GM18907 (cell line): ENCODE data around the gene NMNAT3.

ENCODE experiments used
- ATAC-seq: cut with Tn5 transposase; IDR thresholded peaks from one replicate; pipeline ENCODE4 v1.9.1; 2021; ENCODE audit warnings: mild to moderate bottlenecking, moderate library complexity; ENCODE audit not compliant: unreplicated experiment

The NMNAT3 gene

GRCh38 chr3:139552632-139553365 is 125.0 kb downstream of the NMNAT3 start:
- ATAC-seq = no peak

GRCh38 chr3:139548801-139549200 is 129.0 kb downstream of the NMNAT3 start:
- no peak for ATAC-seq

GRCh38 chr3:139547666-139548065 is 130.1 kb downstream of the NMNAT3 start:
- ATAC-seq = no peak

GRCh38 chr3:139546772-139547171 is 131.0 kb downstream of the NMNAT3 start:
- ATAC-seq = no peak

- ATAC-seq = no peak
Measured at GRCh38 chr3:139541532-139542288, 136.1 kb downstream of the NMNAT3 start.

GRCh38 chr3:139540651-139541531 is 136.9 kb downstream of the NMNAT3 start:
- no peak for ATAC-seq

- ATAC-seq = no peak
Measured at GRCh38 chr3:139538733-139539132, 139.0 kb downstream of the NMNAT3 start.

GRCh38 chr3:139537795-139538621 is 139.8 kb downstream of the NMNAT3 start:
- no peak for ATAC-seq

GRCh38 chr3:139537361-139537760 is 140.4 kb downstream of the NMNAT3 start:
- ATAC-seq = no peak

GRCh38 chr3:139534992-139535879 is 142.5 kb downstream of the NMNAT3 start:
- no peak for ATAC-seq

- peak; percentile 51 for ATAC-seq
Measured at GRCh38 chr3:139534455-139534812, 143.3 kb downstream of the NMNAT3 start.

- ATAC-seq = peak; percentile 22
Measured at GRCh38 chr3:139533781-139534454, 143.9 kb downstream of the NMNAT3 start.

- ATAC-seq = no peak
Measured at GRCh38 chr3:139532976-139533375, 144.8 kb downstream of the NMNAT3 start.

- ATAC-seq = no peak
Measured at GRCh38 chr3:139530717-139531116, 147.1 kb downstream of the NMNAT3 start.

- ATAC-seq = no peak
Measured at GRCh38 chr3:139529662-139530061, 148.1 kb downstream of the NMNAT3 start.

- ATAC-seq = no peak
Measured at GRCh38 chr3:139528924-139529323, 148.8 kb downstream of the NMNAT3 start.

GRCh38 chr3:139528281-139528680 is 149.5 kb downstream of the NMNAT3 start:
- no peak for ATAC-seq

- ATAC-seq = no peak
Measured at GRCh38 chr3:139527265-139527664, 150.5 kb downstream of the NMNAT3 start.

- ATAC-seq = no peak
Measured at GRCh38 chr3:139526146-139526545, 151.6 kb downstream of the NMNAT3 start.
